Left ventricle myocardium inferior (tissue), 1 donor: ENCODE measurements around the gene LRRC8D. TPM values are rescaled to one million over a fixed set of nuclear protein-coding genes. Genes with fewer than 3 reads are reported as not detected.

Experiments used
- DNase-seq: peaks from one replicate; pipeline ENCODE4 v3.0.0-alpha.2; 2020
- H3K27ac ChIP-seq: fragments of 200-600 bp; replicated peaks from 2 replicates; pipeline ENCODE4 v1.8.0; 2021
- H3K27me3 ChIP-seq: fragments of 200-600 bp; 2 replicates; pipeline ENCODE4 v1.8.0; 2021; ENCODE audit warnings: low read depth
- H3K36me3 ChIP-seq: fragments of 200-600 bp; 2 replicates; pipeline ENCODE4 v1.8.0; 2021
- H3K4me1 ChIP-seq: fragments of 200-600 bp; 2 replicates; pipeline ENCODE4 v1.8.0; 2021
- H3K4me3 ChIP-seq: fragments of 200-600 bp; 2 replicates; pipeline ENCODE4 v1.8.0; 2021; ENCODE audit warnings: mild to moderate bottlenecking, moderate library complexity
- H3K9me3 ChIP-seq: fragments of 200-600 bp; replicated peaks from 2 replicates; pipeline ENCODE4 v1.8.0; 2021
- intact Hi-C: fragments of 100-400 bp; cut with micrococcal nuclease; formaldehyde crosslinking; loops from one replicate; pipeline ENCODE4 v1.11.0; 2022
- total RNA-seq: library from RNA; stranded (reverse); fragmentation: NEBNext Ultra II Directional; extraction: Animal tissue kit (Norgen Biotek cat#: 25700); gene quantifications from one replicate; pipeline ENCODE4 v1.2.1, GENCODE V29; 2021
- TF ChIP-seq, protein P1 (sequence below): fragments of 200-600 bp; IDR thresholded peaks from 2 replicates; pipeline ENCODE4 v1.8.0; 2021; ENCODE audit warnings: antibody characterized with exemption, mild to moderate bottlenecking, borderline replicate concordance
- donor health status: DM: no; HTN: yes; CAD: no; lungs with severe emphysema.

LRRC8D gene
- total RNA-seq, 1 donor from 2014 or later, result 6.4 TPM

DNA sequence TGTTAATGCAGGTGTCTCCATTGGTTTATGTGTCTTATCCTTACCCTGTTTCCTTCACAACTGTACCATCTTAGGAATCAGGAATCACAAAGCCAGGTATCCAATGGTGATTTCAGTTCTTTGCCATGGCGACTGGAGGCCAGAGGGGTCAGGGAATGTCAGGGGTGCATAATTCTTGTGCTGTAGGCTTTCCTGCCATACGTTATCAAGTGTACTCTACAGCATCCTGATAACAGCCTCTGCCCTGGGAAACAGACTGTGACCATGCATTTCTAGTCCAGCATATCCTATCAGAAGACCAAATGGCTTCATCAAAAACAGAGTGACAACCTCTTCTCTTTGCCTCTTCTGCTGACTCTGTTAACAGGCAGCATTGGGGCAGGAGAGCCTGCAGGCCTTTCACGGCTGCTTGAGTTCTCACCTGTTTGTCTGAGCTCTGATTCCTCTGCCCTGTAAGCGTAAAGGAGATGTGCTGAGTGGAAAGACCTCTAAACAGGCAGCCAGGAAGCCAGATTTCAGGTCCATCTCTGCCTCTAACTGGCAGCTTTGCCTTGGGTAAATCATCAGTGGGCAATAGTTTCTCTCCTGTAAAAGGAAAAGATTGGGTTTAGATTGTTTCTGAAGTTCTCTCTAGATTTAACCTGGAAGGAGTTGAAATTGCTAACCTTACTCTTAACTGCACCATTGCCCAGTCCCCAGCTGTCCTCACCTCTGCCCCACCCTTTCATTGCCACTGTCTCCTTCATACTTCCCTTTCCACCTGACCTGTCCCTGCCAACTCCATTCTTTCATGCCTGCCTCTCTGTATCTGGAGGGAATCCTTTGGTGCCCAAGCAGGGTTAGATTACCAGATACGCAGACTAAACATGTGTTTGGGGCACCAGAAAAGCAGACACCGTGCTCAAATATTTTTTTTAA is 80.2 kb downstream of the LRRC8D start:
- TF ChIP-seq, protein P1, sequence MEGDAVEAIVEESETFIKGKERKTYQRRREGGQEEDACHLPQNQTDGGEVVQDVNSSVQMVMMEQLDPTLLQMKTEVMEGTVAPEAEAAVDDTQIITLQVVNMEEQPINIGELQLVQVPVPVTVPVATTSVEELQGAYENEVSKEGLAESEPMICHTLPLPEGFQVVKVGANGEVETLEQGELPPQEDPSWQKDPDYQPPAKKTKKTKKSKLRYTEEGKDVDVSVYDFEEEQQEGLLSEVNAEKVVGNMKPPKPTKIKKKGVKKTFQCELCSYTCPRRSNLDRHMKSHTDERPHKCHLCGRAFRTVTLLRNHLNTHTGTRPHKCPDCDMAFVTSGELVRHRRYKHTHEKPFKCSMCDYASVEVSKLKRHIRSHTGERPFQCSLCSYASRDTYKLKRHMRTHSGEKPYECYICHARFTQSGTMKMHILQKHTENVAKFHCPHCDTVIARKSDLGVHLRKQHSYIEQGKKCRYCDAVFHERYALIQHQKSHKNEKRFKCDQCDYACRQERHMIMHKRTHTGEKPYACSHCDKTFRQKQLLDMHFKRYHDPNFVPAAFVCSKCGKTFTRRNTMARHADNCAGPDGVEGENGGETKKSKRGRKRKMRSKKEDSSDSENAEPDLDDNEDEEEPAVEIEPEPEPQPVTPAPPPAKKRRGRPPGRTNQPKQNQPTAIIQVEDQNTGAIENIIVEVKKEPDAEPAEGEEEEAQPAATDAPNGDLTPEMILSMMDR, result no peak
- H3K27me3 ChIP-seq, result no peaks in the 10 kb centered on the region
- peaks cover 89% of the 10 kb centered on the region for H3K4me1 ChIP-seq
- intact Hi-C loops, result no loop called here
- no peak overlapping the region for H3K4me3 ChIP-seq
- DNase-seq, result no peak
- no peaks in the 10 kb centered on the region for H3K9me3 ChIP-seq
- H3K36me3 ChIP-seq, result no peaks in the 10 kb centered on the region
- H3K27ac ChIP-seq, result no peak overlapping the region

DNA sequence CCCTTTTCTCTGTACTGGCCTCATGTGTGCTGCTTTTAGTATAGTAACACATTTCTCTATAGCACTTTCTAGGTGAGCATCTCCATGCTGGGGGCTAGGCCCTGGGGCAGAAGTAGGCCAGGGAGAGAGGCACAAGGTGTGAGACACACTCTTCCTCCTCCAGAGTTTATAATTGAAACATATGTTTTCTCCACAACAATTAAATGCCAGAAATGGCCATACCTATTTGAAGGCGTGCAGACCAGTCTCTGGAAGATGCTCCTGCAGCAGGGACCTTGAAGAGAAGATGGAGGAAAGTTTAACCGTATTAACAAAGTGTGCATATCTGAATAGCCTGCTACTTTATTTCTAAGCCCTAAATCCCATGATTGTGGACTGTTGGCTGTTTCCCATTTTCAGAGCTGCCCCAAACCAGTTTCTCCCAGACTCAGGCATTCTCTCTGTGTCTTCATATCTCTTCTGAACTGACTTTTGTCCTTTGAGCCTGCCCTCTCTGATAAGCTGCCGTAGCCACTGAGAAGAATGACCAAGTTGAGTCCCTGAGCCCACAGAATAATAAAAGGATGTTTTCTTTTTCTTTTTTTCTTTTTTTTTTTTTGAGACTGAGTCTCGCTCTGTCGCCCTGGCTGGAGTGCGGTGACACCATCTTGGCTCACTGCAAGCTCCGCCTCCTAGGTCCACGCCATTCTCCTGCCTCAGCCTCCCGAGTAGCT is 81.3 kb downstream of the LRRC8D start:
- Histone ChIP-seq H3K4me1 (peaks cover 89% of the 10 kb centered on the region), H3K27me3 (no peaks in the 10 kb centered on the region), H3K36me3 (no peaks in the 10 kb centered on the region), H3K27ac (no peak overlapping the region), H3K4me3 (no peak overlapping the region), H3K9me3 (no peaks in the 10 kb centered on the region)
- TF ChIP-seq, protein P1, result no peak
- intact Hi-C loops, result no loop called here
- DNase-seq, result no peak

DNA sequence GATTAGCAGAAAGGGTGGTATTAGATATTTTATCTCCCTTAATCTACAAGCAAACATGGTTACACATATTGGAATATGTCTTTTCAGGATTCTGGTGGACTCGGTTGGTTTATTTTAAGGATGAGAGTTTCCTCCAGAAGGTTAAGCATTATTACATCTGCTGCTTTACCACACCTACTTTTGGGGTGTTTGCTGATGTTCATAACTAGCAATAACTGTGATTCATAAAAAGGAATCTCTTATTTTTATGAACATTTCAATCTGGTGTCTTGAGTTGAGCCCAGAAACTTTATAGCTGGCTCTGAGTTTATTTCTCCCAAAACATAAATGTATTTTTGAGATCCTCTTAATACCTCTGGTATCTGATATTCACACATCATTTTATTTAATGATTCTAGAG is 82.7 kb downstream of the LRRC8D start:
- Histone ChIP-seq H3K27ac (peak overlapping the region; percentile 73), H3K4me1 (peaks cover 89% of the 10 kb centered on the region)
- intact Hi-C loops, result no loop called here

DNA sequence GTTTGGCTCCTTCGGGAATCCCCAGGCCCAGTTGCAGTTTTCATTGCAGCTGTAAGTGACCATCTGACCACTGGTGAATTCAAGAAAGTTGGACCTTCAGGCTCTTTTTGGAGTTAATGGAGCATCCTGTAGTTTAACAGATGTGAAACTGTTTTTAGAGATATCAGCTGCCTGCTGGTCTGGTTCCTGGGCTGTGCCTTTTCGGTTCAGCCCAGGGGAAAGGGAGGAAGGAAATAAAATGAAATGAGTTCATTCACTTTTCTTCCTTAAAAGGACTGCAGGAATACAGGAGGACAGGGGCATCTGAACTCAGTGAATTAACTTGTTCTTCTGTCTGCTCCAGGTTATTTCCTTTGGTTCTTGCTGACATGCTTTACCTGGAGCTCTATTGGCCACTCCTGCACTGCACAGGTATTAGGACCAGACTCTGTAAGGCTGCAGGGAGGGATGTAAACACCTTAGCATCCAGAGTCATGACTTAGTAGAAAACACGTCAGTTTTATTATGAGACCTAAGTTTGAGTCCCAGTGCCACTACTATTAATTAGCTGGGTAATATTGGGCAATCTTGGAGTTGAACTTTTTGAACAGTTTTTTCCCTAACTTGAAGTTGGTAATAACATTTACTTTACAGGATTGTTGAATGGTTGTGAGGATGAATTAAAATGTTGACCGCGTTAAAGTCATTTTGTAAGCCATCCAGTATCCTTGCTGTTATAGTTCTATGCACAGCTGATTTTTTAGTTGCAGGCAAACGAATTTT is 83.6 kb downstream of the LRRC8D start:
- H3K27ac ChIP-seq, result peak overlapping the region; percentile 73
- peak overlapping the region; percentile 4 for H3K4me3 ChIP-seq
- no peaks in the 10 kb centered on the region for H3K9me3 ChIP-seq
- DNase-seq, result no peak
- no peaks in the 10 kb centered on the region for H3K27me3 ChIP-seq
- no peaks in the 10 kb centered on the region for H3K36me3 ChIP-seq
- H3K4me1 ChIP-seq, result peaks cover 89% of the 10 kb centered on the region
- TF ChIP-seq, protein P1, result no peak
- intact Hi-C loops, result no loop called here

More for the DNA sequence above, 82.7 kb downstream of the LRRC8D start:
- Histone ChIP-seq H3K4me3 (no peak overlapping the region), H3K36me3 (no peaks in the 10 kb centered on the region), H3K27me3 (no peaks in the 10 kb centered on the region), H3K9me3 (no peaks in the 10 kb centered on the region)
- TF ChIP-seq, protein P1, result no peak
- DNase-seq, result no peak

DNA sequence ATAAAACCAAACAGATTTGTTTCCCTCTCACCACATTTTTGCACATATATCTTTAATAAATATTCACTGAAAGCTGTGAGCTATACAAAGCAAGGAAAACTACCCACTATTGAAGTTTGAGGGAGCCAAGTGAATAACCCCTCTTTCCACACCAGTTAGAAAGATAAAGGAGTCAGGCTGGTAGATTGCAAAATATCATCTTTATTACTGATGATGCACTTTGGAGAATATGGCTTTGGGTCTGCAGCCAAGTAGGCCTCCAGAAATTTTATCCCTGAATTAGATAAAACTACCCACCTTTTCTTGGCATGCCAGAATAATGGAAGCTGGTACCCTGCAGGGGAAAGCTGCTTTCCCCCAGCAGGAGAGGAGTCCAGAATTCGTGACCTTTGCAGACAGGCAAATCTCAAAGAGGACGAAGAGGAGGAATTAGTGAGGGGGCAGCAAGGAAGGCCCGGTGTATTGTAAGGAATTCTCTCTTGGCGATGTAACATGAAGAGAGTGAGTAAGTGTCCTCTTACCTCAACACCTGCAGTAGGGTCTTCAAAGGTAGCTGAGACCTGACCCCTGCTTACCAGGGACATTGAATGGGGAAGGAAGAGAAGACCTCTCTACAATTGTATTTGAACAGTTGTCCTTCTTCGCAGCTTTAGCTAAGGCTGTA is 84.7 kb downstream of the LRRC8D start:
- H3K9me3 ChIP-seq, result no peaks in the 10 kb centered on the region
- H3K4me3 ChIP-seq, result no peak overlapping the region
- H3K4me1 ChIP-seq, result peaks cover 97% of the 10 kb centered on the region
- no peaks in the 10 kb centered on the region for H3K27me3 ChIP-seq
- TF ChIP-seq, protein P1, result no peak
- H3K36me3 ChIP-seq, result no peaks in the 10 kb centered on the region
- peak overlapping the region; percentile 73 for H3K27ac ChIP-seq
- intact Hi-C loops, result no loop called here
- no peak for DNase-seq
